GM12801 (cell line): ENCODE data around the gene TSPAN2.

Experiments
- CTCF ChIP-seq: IDR thresholded peaks from one replicate; pipeline ENCODE4 v1.5.1; 2011; ENCODE audit warnings: control low read depth; ENCODE audit not compliant: insufficient read length; ENCODE audit errors: extremely low read depth

Gene TSPAN2

GRCh38 chr1:115031595-115031994 is 57.7 kb downstream of the TSPAN2 start:
- TF ChIP-seq CTCF, result no peak

- no peak for TF ChIP-seq CTCF
These were observed 59.8 kb downstream of the TSPAN2 start, which contains the start of gene TSHB for GRCh38 chr1:115029526-115029925. Gene TSHB (plus strand): TSS chr1:115029826. CDS start chr1:115033363, 3,537 bp downstream.

- no peak for TF ChIP-seq CTCF
These were observed 65.7 kb downstream of the TSPAN2 start for GRCh38 chr1:115023593-115023992.

- TF ChIP-seq CTCF, result no peak
These were observed 68.2 kb downstream of the TSPAN2 start for GRCh38 chr1:115021145-115021544.

- TF ChIP-seq CTCF, result no peak
These were observed 75.5 kb downstream of the TSPAN2 start for GRCh38 chr1:115013792-115014191.

- TF ChIP-seq CTCF, result no peak
These were observed 76.9 kb downstream of the TSPAN2 start for GRCh38 chr1:115012434-115012833.

- no peak for TF ChIP-seq CTCF
These were observed 77.3 kb downstream of the TSPAN2 start for GRCh38 chr1:115012006-115012405.

- TF ChIP-seq CTCF, result no peak
These were observed 83.1 kb downstream of the TSPAN2 start for GRCh38 chr1:115006191-115006590.
